Measurements from ENCODE around the gene FGF18.
"Not testable (repeated sequence)": the region's sequence is repeated elsewhere in the genome, so short reads cannot be mapped to it uniquely, and the experiment has no call there.

Gene FGF18

DNA sequence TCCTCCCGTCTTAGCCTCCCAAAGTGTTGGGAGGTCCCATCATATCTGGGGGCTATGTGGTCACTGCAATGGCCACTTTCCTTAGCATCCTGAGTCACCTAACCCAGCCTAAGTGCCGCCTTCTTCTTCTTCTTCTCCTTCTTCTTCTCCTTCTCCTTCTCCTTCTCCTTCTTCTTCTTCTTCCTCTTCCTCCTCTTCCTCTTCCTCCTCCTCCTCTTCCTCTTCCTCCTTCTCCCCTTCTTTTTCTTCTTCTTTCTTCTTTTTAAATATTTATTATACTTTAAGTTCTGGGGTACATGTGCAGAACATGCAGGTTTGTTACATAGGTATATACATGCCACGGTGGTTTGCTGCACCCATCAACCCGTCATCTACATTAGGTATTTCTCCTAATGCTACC lies 78.0 kb downstream of the FGF18 start:
- not testable (repeated sequence) for H3K9me3 ChIP-seq (ENCODE audit: low read length); H2AFZ ChIP-seq (ENCODE audit: low read depth, low read length); H3K27me3 ChIP-seq (ENCODE audit: insufficient read depth, low read length); H3K36me3 ChIP-seq (ENCODE audit: insufficient read depth, low read length); H3K4me3 ChIP-seq (ENCODE audit: low read length)
- peaks cover 19% of the 10 kb centered on the region for H3K4me1 ChIP-seq (ENCODE audit: insufficient read depth, low read length)

DNA sequence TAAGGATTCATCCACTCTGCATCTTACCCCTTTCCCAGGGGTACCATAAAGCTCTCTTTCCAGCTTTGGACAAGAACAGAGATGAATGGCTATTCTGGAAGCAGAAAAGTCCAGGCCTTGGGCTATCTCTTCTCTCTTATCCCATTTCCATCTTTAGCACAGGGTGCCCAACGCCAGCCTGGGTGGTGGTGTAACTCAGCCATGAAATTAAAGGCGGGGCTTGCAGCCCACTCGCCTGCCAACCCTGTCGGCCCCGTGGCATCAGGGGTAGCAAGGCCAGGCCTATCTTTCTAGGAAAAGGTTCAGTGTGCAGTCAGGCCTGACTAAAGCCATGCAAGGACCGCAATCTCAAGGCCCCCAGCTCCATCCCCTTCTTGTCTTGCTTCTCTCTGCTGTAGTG lies 78.7 kb downstream of the FGF18 start:
- H3K4me3 ChIP-seq (ENCODE audit: low read length), result no peak overlapping the region
- H3K9me3 ChIP-seq (ENCODE audit: low read length), result no peaks in the 10 kb centered on the region
- peaks cover 19% of the 10 kb centered on the region for H3K4me1 ChIP-seq (ENCODE audit: insufficient read depth, low read length)
- H3K27me3 ChIP-seq (ENCODE audit: insufficient read depth, low read length), result no peaks in the 10 kb centered on the region
- no peak overlapping the region for H2AFZ ChIP-seq (ENCODE audit: low read depth, low read length)
- no peaks in the 10 kb centered on the region for H3K36me3 ChIP-seq (ENCODE audit: insufficient read depth, low read length)

DNA sequence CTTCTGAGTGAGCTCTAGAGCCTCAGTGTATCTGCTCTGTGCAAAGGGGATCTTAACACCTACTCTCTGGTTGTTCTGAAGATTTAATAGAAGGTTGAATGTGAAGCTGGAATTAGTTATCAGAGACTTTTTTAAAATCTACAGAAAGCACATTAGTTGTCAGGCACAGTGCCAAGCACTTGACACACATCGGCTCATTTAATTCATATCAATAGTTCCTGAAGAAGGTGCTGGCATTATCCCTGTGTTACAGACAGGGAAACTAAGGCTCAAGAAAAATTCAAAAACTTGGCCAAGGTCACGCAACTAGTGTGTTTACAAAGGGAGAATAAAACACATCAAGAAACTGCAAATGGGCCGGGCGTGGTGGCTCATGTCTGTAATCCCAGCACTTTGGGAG lies 80.2 kb downstream of the FGF18 start:
- H3K4me3 ChIP-seq (ENCODE audit: low read length), result no peak overlapping the region
- no peaks in the 10 kb centered on the region for H3K27me3 ChIP-seq (ENCODE audit: insufficient read depth, low read length)
- peaks cover 7% of the 10 kb centered on the region for H3K4me1 ChIP-seq (ENCODE audit: insufficient read depth, low read length)
- H2AFZ ChIP-seq (ENCODE audit: low read depth, low read length), result no peak overlapping the region
- H3K36me3 ChIP-seq (ENCODE audit: insufficient read depth, low read length), result no peaks in the 10 kb centered on the region
- H3K9me3 ChIP-seq (ENCODE audit: low read length), result no peaks in the 10 kb centered on the region

DNA sequence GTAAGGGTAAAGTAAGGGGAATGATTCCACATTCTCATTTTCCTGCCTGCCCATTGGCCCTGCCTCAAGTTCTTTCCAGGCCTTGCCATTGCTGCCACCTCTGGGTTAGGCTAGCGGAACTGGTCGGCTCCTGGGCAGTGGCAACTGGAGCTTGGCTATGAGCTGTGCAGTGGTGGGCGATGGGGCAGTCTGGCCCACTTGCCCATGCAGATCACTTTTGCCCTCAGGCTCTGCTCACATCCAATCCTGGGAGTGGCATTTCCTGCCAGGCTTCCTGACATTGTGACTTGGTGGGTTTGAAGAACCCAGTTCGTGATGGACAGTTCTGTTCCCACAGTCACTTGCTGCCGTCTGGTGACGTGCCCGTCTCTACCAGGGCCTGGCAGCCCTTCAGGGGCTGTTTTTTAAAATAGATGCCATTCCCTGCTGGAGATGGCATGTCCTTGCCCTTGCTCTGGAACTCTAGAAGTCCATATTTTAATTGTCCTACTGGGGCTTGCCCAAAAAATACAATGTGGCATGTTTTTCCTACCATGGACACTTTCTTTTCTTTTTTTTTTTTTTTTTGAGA lies 86.1 kb downstream of the FGF18 start:
- Histone ChIP-seq H3K4me1 (ENCODE audit: insufficient read depth, low read length) (no peaks in the 10 kb centered on the region), H3K9me3 (ENCODE audit: low read length) (no peaks in the 10 kb centered on the region), H3K4me3 (ENCODE audit: low read length) (no peak overlapping the region), H3K27me3 (ENCODE audit: insufficient read depth, low read length) (no peaks in the 10 kb centered on the region), H3K36me3 (ENCODE audit: insufficient read depth, low read length) (no peaks in the 10 kb centered on the region), H2AFZ (ENCODE audit: low read depth, low read length) (no peak overlapping the region)

DNA sequence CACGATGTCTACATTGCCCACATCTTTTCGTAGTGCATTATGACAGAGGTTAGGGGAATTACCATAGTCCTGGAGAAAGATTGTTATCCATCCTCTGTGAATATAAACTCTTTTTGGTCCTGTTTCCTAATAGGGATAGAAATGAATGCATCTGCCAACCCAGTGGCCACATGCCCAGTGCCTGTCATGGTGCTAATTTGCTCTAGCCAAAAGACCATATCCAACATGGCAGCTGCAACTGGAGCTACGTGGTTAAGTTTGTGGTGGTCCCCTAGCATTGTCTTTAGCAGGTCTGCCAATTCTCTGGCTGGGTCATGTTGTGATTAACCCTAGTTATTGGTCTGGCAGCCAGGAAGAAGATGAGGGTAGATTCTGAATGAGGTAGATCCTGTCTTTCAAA lies 87.5 kb downstream of the FGF18 start:
- no peaks in the 10 kb centered on the region for H3K4me1 ChIP-seq (ENCODE audit: insufficient read depth, low read length)
- H3K36me3 ChIP-seq (ENCODE audit: insufficient read depth, low read length), result no peaks in the 10 kb centered on the region
- no peak overlapping the region for H2AFZ ChIP-seq (ENCODE audit: low read depth, low read length)
- no peaks in the 10 kb centered on the region for H3K27me3 ChIP-seq (ENCODE audit: insufficient read depth, low read length)
- no peaks in the 10 kb centered on the region for H3K9me3 ChIP-seq (ENCODE audit: low read length)
- H3K4me3 ChIP-seq (ENCODE audit: low read length), result no peak overlapping the region
